IMR-90 (cell line): Measurements from ENCODE around the gene ASRGL1. TPM values are rescaled to one million over a fixed set of nuclear protein-coding genes. Genes with fewer than 3 reads are reported as not detected.

Source experiments
- ATAC-seq: fragments of 200-7000 bp; cut with Tn5 transposase; 2 replicates; pipeline ENCODE4 v1.9.1; 2020; ENCODE audit warnings: low read depth, mild to moderate bottlenecking, moderate library complexity
- BruUV-seq: library from RNA; stranded (reverse); fragments of 400-500 nt; replicated peaks from 2 replicates; lab custom pipeline; 2021; lab: Mats Ljungman, UMichigan
- CTCF ChIA-PET: fragments of 300-600 bp; formaldehyde crosslinking; extraction: SDS; loops from one replicate; lab custom pipeline; 2021; ENCODE audit warnings: antibody characterized with exemption; lab: Yijun Ruan, JAX
- POLR2A ChIA-PET: fragments of 300-600 bp; sonication (Branson Sonifier 250); formaldehyde crosslinking; loops from one replicate; lab custom pipeline; 2022; ENCODE audit warnings: antibody characterized with exemption; ENCODE audit not compliant: unreplicated experiment; lab: Charles Lee
- DNase-seq: peaks from one replicate; pipeline ENCODE4 v3.0.0; 2013
- H2AFZ ChIP-seq: replicated peaks from 2 replicates; pipeline ENCODE3; 2013; ENCODE audit warnings: low read length, mild to moderate bottlenecking; ENCODE audit not compliant: poor library complexity
- H2AK5ac ChIP-seq: 2 replicates; pipeline ENCODE4 v1.6.1; 2013; ENCODE audit warnings: low read depth, low read length, inconsistent platforms
- H2AK9ac ChIP-seq: replicated peaks from 2 replicates; pipeline ENCODE3; 2013; ENCODE audit warnings: mild to moderate bottlenecking, low read depth, low read length, moderate library complexity; ENCODE audit not compliant: poor library complexity
- H2BK120ac ChIP-seq: 2 replicates; pipeline ENCODE4 v1.6.1; 2013; ENCODE audit warnings: low read depth, low read length, inconsistent platforms
- H2BK15ac ChIP-seq: 3 replicates; pipeline ENCODE4 v1.6.1; 2013; ENCODE audit warnings: low read depth, low read length, inconsistent platforms
- H2BK20ac ChIP-seq: 2 replicates; pipeline ENCODE4 v1.6.1; 2013; ENCODE audit warnings: low read depth, mild to moderate bottlenecking, inconsistent platforms, low read length, moderate library complexity
- H2BK5ac ChIP-seq: 2 replicates; pipeline ENCODE4 v1.6.1; 2013; ENCODE audit warnings: mild to moderate bottlenecking, low read depth, low read length, inconsistent platforms; ENCODE audit not compliant: poor library complexity, severe bottlenecking
- H3K14ac ChIP-seq: replicated peaks from 2 replicates; pipeline ENCODE4 v1.6.1; 2013; ENCODE audit warnings: low read depth, low read length, inconsistent platforms
- H3K18ac ChIP-seq: 2 replicates; pipeline ENCODE4 v1.6.1; 2013; ENCODE audit warnings: low read depth, low read length, control low read depth
- H3K23ac ChIP-seq: 2 replicates; pipeline ENCODE4 v1.6.1; 2013; ENCODE audit warnings: low read depth, low read length, inconsistent platforms
- H3K27ac ChIP-seq: 2 replicates; pipeline ENCODE4 v1.5.1; 2013; ENCODE audit warnings: mild to moderate bottlenecking, control low read depth, low read length; ENCODE audit not compliant: insufficient read depth
- H3K27me3 ChIP-seq: 2 replicates; pipeline ENCODE4 v1.6.1; 2013; ENCODE audit warnings: low read length; ENCODE audit not compliant: control insufficient read depth, insufficient read depth
- H3K36me3 ChIP-seq: 2 replicates; pipeline ENCODE4 v1.6.1; 2013; ENCODE audit warnings: low read length, mixed read lengths; ENCODE audit not compliant: control insufficient read depth, insufficient read depth
- H3K4ac ChIP-seq: 2 replicates; pipeline ENCODE4 v1.6.1; 2013; ENCODE audit warnings: low read depth, low read length, inconsistent platforms
- H3K4me1 ChIP-seq: 2 replicates; pipeline ENCODE4 v1.6.1; 2013; ENCODE audit warnings: low read length, mixed read lengths; ENCODE audit not compliant: control insufficient read depth, insufficient read depth
- H3K4me2 ChIP-seq: 2 replicates; pipeline ENCODE4 v1.6.1; 2013; ENCODE audit warnings: low read depth, mild to moderate bottlenecking, control low read depth, low read length, moderate library complexity
- H3K4me3 ChIP-seq: 2 replicates; pipeline ENCODE4 v1.5.1; 2013; ENCODE audit warnings: low read depth, mild to moderate bottlenecking, control low read depth, low read length, moderate library complexity; ENCODE audit not compliant: insufficient read depth
- H3K56ac ChIP-seq: 2 replicates; pipeline ENCODE4 v1.6.1; 2013; ENCODE audit warnings: low read length, inconsistent platforms; ENCODE audit not compliant: insufficient read depth; ENCODE audit errors: extremely low read depth
- H3K79me1 ChIP-seq, 2 experiments: 2 replicates each; pipeline ENCODE4 v1.6.1; 2013; ENCODE audit warnings: low read length in 2 of 2, inconsistent platforms in 1 of 2, low read depth in 1 of 2
- H3K9ac ChIP-seq: 2 replicates; pipeline ENCODE4 v1.6.1; 2013; ENCODE audit warnings: low read depth, low read length, control low read depth
- H3K9me1 ChIP-seq: 2 replicates; pipeline ENCODE4 v1.6.1; 2013; ENCODE audit warnings: low read length, inconsistent platforms; ENCODE audit not compliant: insufficient read depth
- H3K9me3 ChIP-seq: 2 replicates; pipeline ENCODE4 v1.6.1; 2013; ENCODE audit warnings: low read length; ENCODE audit not compliant: control insufficient read depth, insufficient read depth
- H4K20me1 ChIP-seq: 2 replicates; pipeline ENCODE4 v1.6.1; 2013; ENCODE audit warnings: low read length, inconsistent platforms; ENCODE audit not compliant: insufficient read depth
- H4K5ac ChIP-seq: 2 replicates; pipeline ENCODE4 v1.6.1; 2013; ENCODE audit warnings: mild to moderate bottlenecking, low read depth, low read length, control low read depth
- H4K8ac ChIP-seq, 2 experiments: 2 replicates each; pipeline ENCODE4 v1.6.1; 2013; ENCODE audit warnings: low read depth in 2 of 2, low read length in 2 of 2, control low read depth in 1 of 2, inconsistent platforms in 1 of 2
- H4K91ac ChIP-seq: 2 replicates; pipeline ENCODE4 v1.6.1; 2013; ENCODE audit warnings: low read depth, low read length, inconsistent platforms; ENCODE audit not compliant: insufficient read depth
- BHLHE40 ChIP-seq: fragments of 150-350 bp; IDR thresholded peaks from 2 replicates; pipeline ENCODE4 v1.6.1; 2016; ENCODE audit warnings: mild to moderate bottlenecking, low read depth, low read length
- CEBPB ChIP-seq: IDR thresholded peaks from 2 replicates; pipeline ENCODE4 v1.6.1; 2012; ENCODE audit warnings: low read depth, low read length, improper control_type of control experiment
- CHD1 ChIP-seq: IDR thresholded peaks from 2 replicates; pipeline ENCODE4 v1.6.1; 2012; ENCODE audit warnings: low read depth, low read length, improper control_type of control experiment
- FOS ChIP-seq: fragments of 150-350 bp; IDR thresholded peaks from 2 replicates; pipeline ENCODE4 v1.6.1; 2016; ENCODE audit warnings: low read depth, low read length
- MAFK ChIP-seq: IDR thresholded peaks from 2 replicates; pipeline ENCODE4 v1.6.1; 2012; ENCODE audit warnings: low read depth, low read length, improper control_type of control experiment
- MAZ ChIP-seq: IDR thresholded peaks from 2 replicates; pipeline ENCODE4 v1.6.1; 2012; ENCODE audit warnings: low read depth, mild to moderate bottlenecking, low read length, improper control_type of control experiment, moderate library complexity, borderline replicate concordance
- MXI1 ChIP-seq: IDR thresholded peaks from 2 replicates; pipeline ENCODE4 v1.6.1; 2012; ENCODE audit warnings: low read depth, mild to moderate bottlenecking, low read length, moderate library complexity, borderline replicate concordance
- NFE2L2 ChIP-seq: fragments of 150-350 bp; IDR thresholded peaks from 2 replicates; pipeline ENCODE4 v1.6.1; 2016; ENCODE audit warnings: low read depth, mild to moderate bottlenecking, low read length
- POLR2A ChIP-seq: IDR thresholded peaks from 2 replicates; pipeline ENCODE4 v1.6.1; 2012; ENCODE audit warnings: mild to moderate bottlenecking, low read depth, low read length
- RAD21 ChIP-seq: IDR thresholded peaks from 2 replicates; pipeline ENCODE4 v1.6.1; 2012; ENCODE audit warnings: low read length, improper control_type of control experiment
- RCOR1 ChIP-seq: IDR thresholded peaks from 2 replicates; pipeline ENCODE4 v1.6.1; 2012; ENCODE audit warnings: mild to moderate bottlenecking, low read length, improper control_type of control experiment; ENCODE audit not compliant: insufficient replicate concordance
- RFX5 ChIP-seq: IDR thresholded peaks from 2 replicates; pipeline ENCODE4 v1.8.0; 2012; ENCODE audit warnings: low read depth, mild to moderate bottlenecking, low read length, moderate library complexity
- SMC3 ChIP-seq: fragments of 150-350 bp; IDR thresholded peaks from 2 replicates; pipeline ENCODE4 v1.6.1; 2016; ENCODE audit warnings: low read depth, mild to moderate bottlenecking, antibody characterized with exemption, low read length, moderate library complexity
- WGBS, 2 experiments: methylation state at CpG; one replicate each; pipeline versions ENCODE4 v1.1.5 to v1.1.7; 2013; ENCODE audit warnings: missing lambda C conversion rate in 2 of 2; ENCODE audit not compliant: insufficient read length in 1 of 2; ENCODE audit errors: extremely low coverage in 2 of 2; 5-methylcytosine and 5-hydroxymethylcytosine counted together
- dilution Hi-C: fragments of 300-500 bp; cut with HindIII; formaldehyde crosslinking; loops from one replicate; pipeline ENCODE4 v1.14.3; 2018; ENCODE audit warnings: low sequenced_read_pairs; ENCODE audit not compliant: unreplicated experiment
- in situ Hi-C: fragments of 300-500 bp; cut with MboI; formaldehyde crosslinking; loops from 3 replicates; pipeline ENCODE4 v1.14.3; 2019; ENCODE audit warnings: low sequenced_read_pairs, inconsistent platforms, mixed read lengths
- intact Hi-C: fragments of 100-400 bp; cut with micrococcal nuclease; formaldehyde crosslinking; loops from 2 replicates; pipeline ENCODE4 v1.10.0; 2022
- polyA plus RNA-seq, 3 experiments: library from polyadenylated mRNA; depleted of rRNA; stranded (reverse); fragments of >200 nt; gene quantifications; 2 replicates each; pipeline ENCODE4 v1.2.3, GENCODE V29; 2012; ENCODE audit warnings: low replicate concordance in 1 of 3
- total RNA-seq: library from RNA; depleted of rRNA; stranded (reverse); fragments of >200 nt; gene quantifications from 2 replicates; pipeline ENCODE4 v1.2.3, GENCODE V29; 2012
- TF ChIP-seq, protein P1 (sequence below): fragments of 150-350 bp; IDR thresholded peaks from 2 replicates; pipeline ENCODE4 v1.6.1; 2017; ENCODE audit warnings: mild to moderate bottlenecking, antibody characterized with exemption, low read length, low read depth
- TF ChIP-seq, protein P2 (sequence below): fragments of 150-350 bp; IDR thresholded peaks from 2 replicates; pipeline ENCODE4 v1.6.1; 2016; ENCODE audit warnings: low read depth, mild to moderate bottlenecking, low read length, moderate library complexity, borderline replicate concordance
- TF ChIP-seq, protein P3 (sequence below): conservative IDR thresholded peaks from 2 replicates; pipeline ENCODE4 v1.5.1; 2012; ENCODE audit warnings: mild to moderate bottlenecking, low read depth, low read length, improper control_type of control experiment

Gene ASRGL1
- total and polyA plus RNA-seq, 2 of the 4 experiments (the other 2 are of a cell fraction) = 0.72 TPM; not detected in 1

DNA sequence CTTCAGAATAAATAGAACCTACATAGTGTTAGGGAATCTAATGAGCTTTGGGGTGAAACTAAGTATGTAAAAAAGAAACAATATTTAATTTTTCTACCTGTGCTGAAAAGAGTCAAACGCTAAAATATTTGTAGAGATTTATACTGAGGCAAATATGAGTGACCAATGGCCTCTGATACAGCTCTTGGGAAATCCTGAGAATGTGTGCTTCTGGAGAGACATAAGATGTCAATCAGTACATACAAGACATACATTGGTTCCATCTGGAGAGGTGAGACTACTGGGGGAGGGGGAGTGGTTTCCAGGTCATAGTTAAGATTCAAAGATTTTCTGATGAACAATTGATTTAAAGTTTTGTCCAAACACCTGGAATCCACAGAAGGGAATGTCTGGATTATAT, 970 bp downstream of the ASRGL1 start:
- Histone ChIP-seq H3K4me3 (peak overlapping the region; percentile 51), H3K18ac (no peak overlapping the region), H2BK5ac (no peak overlapping the region), H3K56ac (no peak overlapping the region), H4K5ac (no peak overlapping the region), H3K27me3 (peaks cover 42% of the 10 kb centered on the region), H3K36me3 (no peaks in the 10 kb centered on the region), H3K9me1 (no peaks in the 10 kb centered on the region), H3K4me1 (no peaks in the 10 kb centered on the region), H3K27ac (no peak overlapping the region), H3K79me1 (no peaks in the 10 kb centered on the region), H4K20me1 (no peaks in the 10 kb centered on the region), H3K4ac (no peak overlapping the region), H3K14ac (no peak overlapping the region), H2BK120ac (no peak overlapping the region), H2BK15ac (no peak overlapping the region), H4K8ac (no peak overlapping the region), H3K9ac (no peak overlapping the region), H3K9me3 (no peaks in the 10 kb centered on the region), H3K23ac (no peak overlapping the region), H2AK9ac (no peak overlapping the region), H2BK20ac (no peak overlapping the region), H2AK5ac (no peak overlapping the region), H4K91ac (no peak overlapping the region), H3K4me2 (peak overlapping the region; percentile 95), H2AFZ (no peak overlapping the region)
- DNase-seq = no peak
- dilution Hi-C loops = no loop called here
- intact Hi-C loops = no loop called here
- ChIA-PET CTCF (no interaction called here), POLR2A (no interaction called here)
- in situ Hi-C loops = no loop called here
- WGBS, 2 experiments = no CpG with 5 or more reads among the region's 1 CpG
- BruUV-seq = no TSS peak
- no peak for TF ChIP-seq RFX5
- no peak for TF ChIP-seq MXI1
- TF ChIP-seq CHD1 = no peak
- no peak for TF ChIP-seq FOS
- no peak for TF ChIP-seq BHLHE40
- TF ChIP-seq, protein P1, sequence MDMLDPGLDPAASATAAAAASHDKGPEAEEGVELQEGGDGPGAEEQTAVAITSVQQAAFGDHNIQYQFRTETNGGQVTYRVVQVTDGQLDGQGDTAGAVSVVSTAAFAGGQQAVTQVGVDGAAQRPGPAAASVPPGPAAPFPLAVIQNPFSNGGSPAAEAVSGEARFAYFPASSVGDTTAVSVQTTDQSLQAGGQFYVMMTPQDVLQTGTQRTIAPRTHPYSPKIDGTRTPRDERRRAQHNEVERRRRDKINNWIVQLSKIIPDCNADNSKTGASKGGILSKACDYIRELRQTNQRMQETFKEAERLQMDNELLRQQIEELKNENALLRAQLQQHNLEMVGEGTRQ = no peak
- TF ChIP-seq MAZ = no peak
- no peak for TF ChIP-seq CEBPB
- TF ChIP-seq RCOR1 = no peak
- no peak for TF ChIP-seq MAFK
- TF ChIP-seq POLR2A = no peak
- TF ChIP-seq, protein P2, sequence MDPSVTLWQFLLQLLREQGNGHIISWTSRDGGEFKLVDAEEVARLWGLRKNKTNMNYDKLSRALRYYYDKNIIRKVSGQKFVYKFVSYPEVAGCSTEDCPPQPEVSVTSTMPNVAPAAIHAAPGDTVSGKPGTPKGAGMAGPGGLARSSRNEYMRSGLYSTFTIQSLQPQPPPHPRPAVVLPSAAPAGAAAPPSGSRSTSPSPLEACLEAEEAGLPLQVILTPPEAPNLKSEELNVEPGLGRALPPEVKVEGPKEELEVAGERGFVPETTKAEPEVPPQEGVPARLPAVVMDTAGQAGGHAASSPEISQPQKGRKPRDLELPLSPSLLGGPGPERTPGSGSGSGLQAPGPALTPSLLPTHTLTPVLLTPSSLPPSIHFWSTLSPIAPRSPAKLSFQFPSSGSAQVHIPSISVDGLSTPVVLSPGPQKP = no peak
- TF ChIP-seq, protein P3, sequence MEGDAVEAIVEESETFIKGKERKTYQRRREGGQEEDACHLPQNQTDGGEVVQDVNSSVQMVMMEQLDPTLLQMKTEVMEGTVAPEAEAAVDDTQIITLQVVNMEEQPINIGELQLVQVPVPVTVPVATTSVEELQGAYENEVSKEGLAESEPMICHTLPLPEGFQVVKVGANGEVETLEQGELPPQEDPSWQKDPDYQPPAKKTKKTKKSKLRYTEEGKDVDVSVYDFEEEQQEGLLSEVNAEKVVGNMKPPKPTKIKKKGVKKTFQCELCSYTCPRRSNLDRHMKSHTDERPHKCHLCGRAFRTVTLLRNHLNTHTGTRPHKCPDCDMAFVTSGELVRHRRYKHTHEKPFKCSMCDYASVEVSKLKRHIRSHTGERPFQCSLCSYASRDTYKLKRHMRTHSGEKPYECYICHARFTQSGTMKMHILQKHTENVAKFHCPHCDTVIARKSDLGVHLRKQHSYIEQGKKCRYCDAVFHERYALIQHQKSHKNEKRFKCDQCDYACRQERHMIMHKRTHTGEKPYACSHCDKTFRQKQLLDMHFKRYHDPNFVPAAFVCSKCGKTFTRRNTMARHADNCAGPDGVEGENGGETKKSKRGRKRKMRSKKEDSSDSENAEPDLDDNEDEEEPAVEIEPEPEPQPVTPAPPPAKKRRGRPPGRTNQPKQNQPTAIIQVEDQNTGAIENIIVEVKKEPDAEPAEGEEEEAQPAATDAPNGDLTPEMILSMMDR = no peak
- TF ChIP-seq NFE2L2 = no peak
- no peak for TF ChIP-seq RAD21
- no peak for TF ChIP-seq SMC3
- no peak for ATAC-seq
